GOT3 (cell line): ENCODE measurements around the gene TXNRD3.
"Not testable (repeated sequence)": the region's sequence is repeated elsewhere in the genome, so short reads cannot be mapped to it uniquely, and the experiment has no call there.

Experiments used
- DNase-seq: peaks from one replicate; lab custom pipeline; 2025; ENCODE audit warnings: mixed read lengths; lab: John Stamatoyannopoulos, UW

TXNRD3 gene

DNA sequence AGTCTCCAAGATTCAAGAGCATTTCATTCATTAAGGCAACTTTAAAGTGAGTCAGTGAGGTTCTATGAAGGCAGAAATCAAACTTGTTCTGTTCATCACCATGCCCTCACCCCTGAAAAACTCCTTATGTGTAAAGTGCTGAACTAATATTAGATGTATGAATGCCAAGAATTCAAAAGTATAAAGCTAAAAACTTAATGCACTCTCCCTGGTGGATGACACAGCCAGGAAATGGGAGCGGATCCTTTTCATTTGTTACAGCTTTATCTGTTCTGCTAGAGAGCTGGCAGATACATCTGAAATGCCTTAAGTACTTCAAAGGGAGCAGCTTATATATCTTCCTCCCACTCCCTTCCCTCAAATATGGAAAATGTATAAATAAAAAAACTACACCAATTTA, 8.2 kb downstream of the TXNRD3 start:
- DNase-seq = no peak

DNA sequence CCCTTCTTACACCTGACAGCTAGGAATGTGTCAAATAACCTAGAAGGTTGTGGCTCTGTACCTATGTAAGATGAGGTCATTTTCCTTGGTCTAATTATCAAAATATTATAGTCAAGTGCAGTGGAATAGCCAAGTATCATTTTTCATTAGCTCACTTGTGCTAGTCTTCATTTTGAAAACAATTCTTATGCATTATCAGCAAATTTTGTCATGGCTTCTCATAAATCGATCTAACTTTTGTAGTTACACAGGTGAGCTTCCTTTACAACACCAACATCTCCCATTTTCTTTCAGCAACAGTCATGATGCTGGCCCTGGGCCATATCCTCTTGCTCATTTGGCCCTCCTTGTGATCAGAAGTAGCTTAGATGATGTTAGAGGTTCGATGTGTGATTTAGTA, 10.3 kb downstream of the TXNRD3 start:
- DNase-seq = no peak

DNA sequence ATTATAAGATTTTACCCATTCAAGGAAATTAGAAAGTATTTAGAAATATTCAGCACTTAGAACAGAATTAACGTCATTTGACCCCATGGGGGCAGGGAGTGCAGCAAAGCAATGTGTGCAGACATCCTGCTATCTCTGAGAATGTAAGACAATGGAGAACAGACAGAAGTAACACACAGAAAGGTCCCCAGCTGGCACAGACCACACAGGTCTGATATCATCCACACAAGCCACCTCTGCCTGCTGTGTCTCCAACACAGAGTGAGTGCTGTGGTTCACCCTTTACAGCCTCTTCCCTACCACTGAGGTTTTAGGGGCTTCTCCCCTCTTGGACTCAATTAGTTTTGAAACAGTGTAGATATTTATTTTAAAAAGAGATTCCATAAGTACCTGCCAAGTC, 16.1 kb downstream of the TXNRD3 start:
- no peak for DNase-seq

GRCh38 chr3:126636436-126636835, 18.5 kb downstream of the TXNRD3 start:
- no peak for DNase-seq

GRCh38 chr3:126634803-126635202, 20.1 kb downstream of the TXNRD3 start:
- DNase-seq = no peak

DNA sequence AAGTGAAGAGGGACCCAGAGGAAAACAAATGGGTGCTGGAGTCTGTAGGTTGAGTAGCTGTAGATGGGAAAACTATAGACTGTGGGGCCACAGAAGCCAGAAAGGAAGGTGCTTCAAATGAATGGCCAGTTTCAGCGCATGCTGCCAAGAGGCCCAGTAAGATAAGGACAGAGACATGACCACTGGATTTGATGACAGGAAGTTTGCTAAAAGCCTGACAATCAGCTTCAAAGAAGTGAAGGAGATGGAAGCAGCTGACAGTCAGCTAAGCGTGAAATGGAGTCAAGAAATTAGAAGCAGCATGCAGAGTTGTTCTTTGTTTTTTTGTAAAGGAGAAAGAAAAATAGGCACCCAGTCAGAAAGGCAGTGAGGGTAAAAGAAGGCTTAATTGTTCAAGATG, 24.9 kb downstream of the TXNRD3 start:
- no peak for DNase-seq

DNA sequence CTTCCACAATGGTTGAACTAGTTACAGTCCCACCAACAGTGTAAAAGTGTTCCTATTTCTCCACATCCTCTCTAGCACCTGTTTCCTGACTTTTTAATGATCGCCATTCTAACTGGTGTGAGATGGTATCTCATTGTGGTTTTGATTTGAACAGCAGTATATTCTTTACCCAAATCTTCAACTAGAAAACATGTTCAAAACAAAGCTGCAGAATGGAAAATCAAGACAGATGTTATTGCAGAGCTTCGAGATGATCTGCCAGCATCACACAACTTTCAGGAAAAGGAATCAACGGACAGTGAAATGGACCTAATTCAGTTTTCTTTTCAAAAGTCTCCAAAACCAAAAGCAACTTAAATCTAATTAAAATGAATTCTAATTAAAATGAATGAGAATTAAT, 29.2 kb downstream of the TXNRD3 start:
- not testable (repeated sequence) for DNase-seq

DNA sequence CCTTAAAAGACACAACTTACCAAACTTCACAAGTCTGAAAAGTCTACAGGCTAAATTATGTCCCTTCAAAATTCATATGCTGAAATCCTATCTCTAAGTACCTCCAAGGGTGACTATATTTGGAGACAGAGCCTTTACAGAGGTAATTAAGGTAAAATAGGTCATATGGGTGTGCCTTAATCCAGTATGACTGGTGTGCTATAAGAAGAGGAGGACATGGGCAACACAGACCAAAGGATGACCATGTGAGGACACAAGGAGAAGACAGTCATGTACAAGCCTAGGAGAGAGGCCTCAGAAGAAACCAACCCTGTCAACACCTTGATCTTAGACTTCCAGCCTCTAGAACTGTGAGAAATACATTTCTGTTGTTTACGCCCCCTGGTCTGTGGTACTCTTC, 32.2 kb downstream of the TXNRD3 start:
- DNase-seq = no peak

DNA sequence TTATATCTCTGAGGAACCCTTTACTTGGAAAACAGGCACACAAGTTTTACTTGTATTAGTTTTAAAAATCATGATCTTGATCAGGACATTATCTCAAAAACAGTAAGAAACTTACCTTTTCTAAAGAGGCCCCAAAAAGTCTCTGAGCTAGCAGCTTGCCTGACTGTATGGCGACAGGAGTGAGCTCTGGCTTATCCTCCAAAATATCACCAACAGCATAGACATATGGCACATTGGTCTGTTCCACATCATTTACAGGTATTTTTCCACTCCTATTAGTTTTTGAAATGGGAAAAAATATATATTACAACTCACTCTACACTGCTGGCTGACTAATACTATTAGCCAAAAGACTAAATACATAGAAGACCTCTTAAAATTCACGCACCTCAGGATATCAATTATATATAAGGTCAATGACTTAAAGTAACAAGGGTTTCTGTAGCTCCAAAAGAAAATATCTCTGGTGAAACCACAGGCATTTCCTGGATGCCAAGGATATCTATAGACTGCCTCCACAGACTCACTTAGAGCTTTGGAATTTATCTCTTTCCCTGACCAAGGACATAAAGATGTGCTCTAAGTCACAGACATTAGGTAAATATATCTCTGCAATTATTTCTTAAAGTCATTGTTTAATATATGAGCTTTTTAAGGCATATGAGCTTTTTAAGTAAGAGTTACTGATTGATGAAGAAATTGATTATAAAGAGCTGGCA, 33.1 kb downstream of the TXNRD3 start:
- no peak for DNase-seq

GRCh38 chr3:126621171-126621570, 33.8 kb downstream of the TXNRD3 start:
- no peak for DNase-seq

DNA sequence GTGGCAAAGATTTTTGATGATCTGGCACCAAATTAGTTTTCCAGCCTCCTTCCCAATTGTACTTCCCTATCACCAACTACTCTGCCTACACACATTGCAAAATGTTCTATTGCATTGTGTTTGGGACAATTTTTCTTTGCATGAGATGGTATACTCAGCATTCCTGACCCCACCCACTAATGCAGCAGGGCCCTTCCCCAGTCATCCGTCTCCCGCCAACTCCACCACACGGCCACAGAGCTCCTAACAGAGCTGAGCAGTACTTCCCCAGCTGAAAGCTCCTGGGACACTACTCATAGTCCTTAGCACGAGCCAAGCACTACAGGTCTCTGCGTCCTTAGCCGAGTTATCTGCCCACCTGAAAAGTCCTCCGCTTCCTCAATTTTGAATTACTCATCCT, 34.2 kb downstream of the TXNRD3 start:
- DNase-seq = no peak

DNA sequence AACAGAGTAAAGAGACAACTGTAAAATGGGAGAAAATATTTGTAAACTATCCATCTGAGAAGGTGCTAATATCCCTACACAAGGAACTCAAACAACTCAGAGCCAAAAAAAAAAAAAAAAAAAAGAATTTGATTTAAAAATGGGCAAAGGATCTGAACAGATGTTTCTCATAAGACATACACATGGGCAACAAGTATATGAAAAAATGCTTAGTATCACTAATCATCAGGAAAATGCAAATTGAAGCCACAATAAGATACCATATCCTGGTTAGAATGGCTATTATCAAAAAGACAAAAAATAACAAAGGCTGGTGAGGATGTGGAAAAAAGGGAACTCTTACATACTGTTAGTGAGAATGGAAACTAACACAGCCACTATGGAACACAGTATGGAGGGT, 36.2 kb downstream of the TXNRD3 start:
- no peak for DNase-seq

DNA sequence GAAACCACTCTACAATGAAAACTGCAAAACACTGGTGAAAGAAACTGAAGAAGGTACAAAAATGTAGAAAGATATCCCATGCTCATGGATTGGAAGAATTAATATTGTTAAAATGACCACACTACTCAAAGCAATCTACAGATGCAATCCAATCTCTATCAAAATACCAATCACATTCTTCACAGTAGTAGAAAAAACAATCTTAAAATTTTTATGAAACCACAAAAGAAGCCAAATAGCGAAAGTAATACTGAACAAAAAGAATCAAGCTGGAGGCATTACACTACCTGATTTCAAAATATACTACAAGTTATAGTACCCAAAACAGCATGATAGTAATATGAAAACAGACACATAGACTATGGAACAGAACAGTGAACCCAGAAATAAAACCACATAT, 36.9 kb downstream of the TXNRD3 start:
- no peak for DNase-seq

GRCh38 chr3:126617571-126617970, 37.4 kb downstream of the TXNRD3 start:
- no peak for DNase-seq

- no peak for DNase-seq
These were observed 38.0 kb downstream of the TXNRD3 start for GRCh38 chr3:126616931-126617330.

DNA sequence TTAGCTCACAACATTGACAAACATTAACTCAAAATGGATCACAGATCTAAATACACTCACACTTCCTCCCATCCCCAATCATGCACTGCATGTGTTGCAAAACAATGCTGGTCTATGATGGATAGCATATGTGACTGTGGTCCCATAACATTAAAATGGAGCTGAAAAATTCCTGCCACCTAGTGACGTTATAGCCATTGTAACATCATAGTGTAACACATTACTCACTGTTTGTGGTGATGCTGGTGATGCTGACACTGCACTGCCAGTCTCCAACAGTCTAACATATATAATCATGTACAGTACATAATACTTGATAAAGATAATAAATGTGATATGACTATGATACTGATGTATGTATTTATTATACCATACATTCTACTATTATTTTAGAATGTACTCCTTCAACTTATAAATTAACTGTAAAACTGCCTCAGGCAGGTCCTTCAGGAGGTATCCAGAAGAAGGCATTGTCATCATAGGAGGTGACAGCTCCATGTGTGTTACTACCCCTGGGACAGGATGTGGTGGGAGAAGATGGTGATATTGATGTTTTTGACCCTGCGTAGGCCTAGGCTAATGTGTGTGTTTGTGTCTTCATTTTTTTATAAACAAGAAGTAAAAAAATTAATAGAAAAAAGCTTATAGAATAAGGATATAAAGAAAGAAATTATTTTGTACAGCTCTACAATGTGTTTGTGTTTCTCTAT, 41.3 kb downstream of the TXNRD3 start:
- no peak for DNase-seq

DNA sequence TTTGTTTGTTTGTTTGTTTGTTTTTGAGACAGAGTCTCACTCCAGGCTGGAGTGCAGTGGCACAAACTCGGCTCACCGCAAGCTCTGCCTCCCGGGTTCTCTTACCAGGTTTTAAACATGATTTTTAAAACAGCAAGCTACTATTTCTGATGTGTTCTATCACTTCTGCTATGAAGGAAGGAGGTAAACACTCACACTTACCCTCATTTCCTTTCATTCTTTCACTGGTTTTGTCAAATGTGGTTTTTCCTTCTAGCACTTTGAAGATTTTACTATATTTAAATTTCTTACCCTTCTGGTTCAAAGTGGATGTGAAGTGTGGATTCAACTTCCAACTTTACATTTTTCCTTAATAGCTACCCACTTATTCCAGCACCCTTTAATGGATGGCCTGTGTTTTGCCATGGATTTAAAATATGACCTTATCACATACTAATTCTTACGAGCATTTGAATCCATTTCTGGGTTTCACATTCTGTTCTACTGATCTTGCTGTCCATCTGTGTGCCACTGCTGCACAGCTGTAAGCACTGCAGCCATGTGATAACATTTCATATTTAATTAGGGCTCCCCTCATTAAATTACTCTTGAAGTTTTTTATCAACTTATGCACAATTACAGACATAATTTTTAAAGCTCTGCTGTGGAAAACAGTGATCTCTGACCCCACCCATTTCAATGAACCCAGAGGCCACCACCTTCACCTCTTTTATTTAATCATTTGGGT, 42.3 kb downstream of the TXNRD3 start:
- DNase-seq = no peak

GRCh38 chr3:126609909-126610308, 45.0 kb downstream of the TXNRD3 start:
- no peak for DNase-seq

- DNase-seq = no peak
These were observed 47.6 kb downstream of the TXNRD3 start for GRCh38 chr3:126607214-126607908.

DNA sequence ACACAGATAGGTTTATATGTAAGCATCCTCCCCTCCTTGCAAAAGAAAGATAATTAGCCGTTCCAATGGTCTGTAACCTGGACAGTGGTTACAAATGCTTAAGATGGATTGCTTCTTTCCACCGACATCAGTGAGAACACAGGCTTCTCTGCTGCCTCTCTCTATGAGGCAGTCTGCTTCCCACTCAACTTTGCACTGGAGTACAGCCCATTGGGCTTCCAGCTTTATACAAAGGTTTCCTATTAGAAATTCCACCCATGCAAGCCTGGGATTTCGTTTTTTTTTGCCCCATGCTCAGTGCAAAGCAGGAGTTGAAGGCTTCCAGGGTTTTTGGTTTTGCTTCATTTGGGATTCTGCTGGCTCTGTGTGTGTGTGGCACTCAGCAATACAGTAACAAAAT, 48.9 kb downstream of the TXNRD3 start:
- DNase-seq = no peak

GRCh38 chr3:126604691-126605090, 50.2 kb downstream of the TXNRD3 start:
- no peak for DNase-seq

DNA sequence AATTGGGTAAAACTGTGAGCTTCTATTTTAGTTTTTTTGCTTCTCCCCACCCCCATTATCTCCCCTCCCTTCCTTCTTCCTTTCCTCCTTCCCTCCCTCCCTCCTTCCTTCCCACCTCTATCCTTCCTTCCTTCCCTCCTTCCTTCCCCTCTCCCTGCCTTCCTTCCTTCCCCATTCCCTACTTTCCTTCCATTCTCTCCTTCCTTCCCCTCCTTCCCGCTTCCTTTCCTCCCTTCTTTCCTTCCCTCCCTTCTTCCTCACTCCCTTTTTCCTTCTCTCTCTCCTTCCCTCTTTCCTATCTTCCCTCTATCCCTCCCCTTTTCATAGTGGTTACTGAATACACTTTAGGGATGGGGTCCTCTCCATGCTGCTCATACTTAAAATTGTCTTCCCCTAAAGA, 55.8 kb downstream of the TXNRD3 start:
- DNase-seq = no peak

- DNase-seq = not testable (repeated sequence)
These were observed 59.4 kb downstream of the TXNRD3 start for GRCh38 chr3:126595479-126595878.
